Progenitor cell of endocrine pancreas (in vitro differentiated cells): Measurements from ENCODE around the gene THAP6. TPM values are rescaled to one million over a fixed set of nuclear protein-coding genes. Genes with fewer than 3 reads are reported as not detected.
"Not testable (repeated sequence)": the region's sequence is repeated elsewhere in the genome, so short reads cannot be mapped to it uniquely, and the experiment has no call there.

ENCODE experiments used
- DNase-seq: peaks from one replicate; pipeline ENCODE4 v3.0.0; 2021; ENCODE audit warnings: low spot score; ENCODE audit not compliant: unreplicated experiment
- H3K27ac Mint-ChIP-seq: 2 replicates; pipeline ENCODE4 v1.8.0; 2021; ENCODE audit warnings: mild to moderate bottlenecking, moderate library complexity, mixed read lengths
- H3K27me3 Mint-ChIP-seq: 2 replicates; pipeline ENCODE4 v1.8.0; 2021; ENCODE audit warnings: mixed read lengths
- H3K36me3 Mint-ChIP-seq: 2 replicates; pipeline ENCODE4 v1.8.0; 2022; ENCODE audit warnings: mixed read lengths; ENCODE audit not compliant: insufficient read depth
- H3K4me1 Mint-ChIP-seq: 2 replicates; pipeline ENCODE4 v1.8.0; 2021; ENCODE audit warnings: low read depth, mixed read lengths
- H3K4me3 Mint-ChIP-seq: 2 replicates; pipeline ENCODE4 v1.8.0; 2021; ENCODE audit warnings: low read depth, mild to moderate bottlenecking, moderate library complexity, mixed read lengths
- H3K9me3 Mint-ChIP-seq: 2 replicates; pipeline ENCODE4 v1.8.0; 2021; ENCODE audit warnings: low read depth, mixed read lengths
- total RNA-seq: library from RNA; stranded (reverse); gene quantifications from 2 replicates; pipeline ENCODE4 v1.2.1, GENCODE V29; 2021
- TF ChIP-seq, protein P1 (sequence below): fragments of 200-600 bp; sonication (generic); IDR thresholded peaks from one replicate; pipeline ENCODE4 v1.5.0; 2021; ENCODE audit warnings: antibody characterized with exemption, mild to moderate bottlenecking; ENCODE audit not compliant: unreplicated experiment

The THAP6 gene
- total RNA-seq, 1 donor from 2014 or later: 26.2 TPM

DNA sequence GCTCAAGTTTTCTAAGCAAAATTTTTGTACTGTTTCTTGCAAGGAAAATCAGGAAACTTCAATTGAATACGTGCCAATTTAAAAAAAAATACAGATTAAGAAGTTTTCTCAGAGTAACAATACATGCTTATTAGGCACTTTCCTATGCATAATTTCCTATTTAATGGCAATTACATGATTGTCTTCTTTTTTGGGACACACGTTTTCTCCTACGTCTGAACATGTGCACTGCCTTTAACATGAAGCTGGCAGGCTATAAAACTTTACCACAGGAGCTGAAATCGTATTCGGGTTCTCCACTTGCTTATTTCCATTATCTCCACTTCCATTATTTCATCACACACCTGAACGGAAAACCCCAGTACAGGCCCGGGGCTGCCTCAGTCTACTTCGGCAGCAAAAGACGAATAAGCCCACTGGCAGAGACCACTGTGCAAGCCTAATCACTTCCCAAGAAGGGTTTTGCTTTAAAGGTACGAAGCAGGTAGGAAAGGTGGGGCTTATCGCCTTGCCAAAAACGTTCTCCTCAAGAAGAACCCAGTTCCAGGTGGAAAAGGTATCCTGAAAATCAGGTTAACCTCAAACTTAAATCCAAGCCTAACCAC, 645 bp upstream of the THAP6 start:
- Mint-ChIP-seq H3K27me3 (no peaks in the 10 kb centered on the region), H3K4me3 (no peak overlapping the region), H3K27ac (peak overlapping the region; percentile 97), H3K36me3 (peaks cover 16% of the 10 kb centered on the region), H3K4me1 (peaks cover 15% of the 10 kb centered on the region), H3K9me3 (peaks cover 5% of the 10 kb centered on the region)
- DNase-seq: no peak
- TF ChIP-seq, protein P1, sequence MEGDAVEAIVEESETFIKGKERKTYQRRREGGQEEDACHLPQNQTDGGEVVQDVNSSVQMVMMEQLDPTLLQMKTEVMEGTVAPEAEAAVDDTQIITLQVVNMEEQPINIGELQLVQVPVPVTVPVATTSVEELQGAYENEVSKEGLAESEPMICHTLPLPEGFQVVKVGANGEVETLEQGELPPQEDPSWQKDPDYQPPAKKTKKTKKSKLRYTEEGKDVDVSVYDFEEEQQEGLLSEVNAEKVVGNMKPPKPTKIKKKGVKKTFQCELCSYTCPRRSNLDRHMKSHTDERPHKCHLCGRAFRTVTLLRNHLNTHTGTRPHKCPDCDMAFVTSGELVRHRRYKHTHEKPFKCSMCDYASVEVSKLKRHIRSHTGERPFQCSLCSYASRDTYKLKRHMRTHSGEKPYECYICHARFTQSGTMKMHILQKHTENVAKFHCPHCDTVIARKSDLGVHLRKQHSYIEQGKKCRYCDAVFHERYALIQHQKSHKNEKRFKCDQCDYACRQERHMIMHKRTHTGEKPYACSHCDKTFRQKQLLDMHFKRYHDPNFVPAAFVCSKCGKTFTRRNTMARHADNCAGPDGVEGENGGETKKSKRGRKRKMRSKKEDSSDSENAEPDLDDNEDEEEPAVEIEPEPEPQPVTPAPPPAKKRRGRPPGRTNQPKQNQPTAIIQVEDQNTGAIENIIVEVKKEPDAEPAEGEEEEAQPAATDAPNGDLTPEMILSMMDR: no peak

DNA sequence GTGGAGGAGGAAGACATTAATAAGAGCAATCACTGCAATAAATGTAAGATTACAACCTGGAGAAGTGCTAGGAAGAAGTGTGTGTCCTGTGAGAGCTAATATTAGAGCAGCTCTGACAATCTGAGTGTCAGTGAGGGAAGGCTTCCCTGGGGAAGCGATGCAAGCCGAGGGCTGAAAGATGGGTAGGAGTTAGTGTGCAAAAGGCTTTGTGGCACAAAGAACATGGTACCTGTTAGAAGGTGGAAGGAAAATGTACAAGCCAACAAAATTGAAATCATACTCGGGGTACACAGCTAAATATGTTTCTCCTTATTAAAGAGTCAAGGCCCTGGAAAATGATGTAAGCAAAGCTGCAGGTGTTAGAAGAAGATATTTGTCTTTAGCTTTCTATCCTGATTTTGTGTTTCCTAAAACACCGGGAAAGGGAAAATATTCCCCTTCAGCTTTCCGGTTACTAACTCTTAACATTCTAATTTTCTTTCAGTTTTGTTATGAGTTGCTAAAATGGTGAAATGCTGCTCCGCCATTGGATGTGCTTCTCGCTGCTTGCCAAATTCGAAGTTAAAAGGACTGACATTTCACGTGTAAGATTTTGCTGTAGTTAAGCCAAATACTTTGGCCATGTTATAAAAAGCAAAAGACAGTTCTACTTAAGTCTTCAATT, 808 bp downstream of the THAP6 start:
- Mint-ChIP-seq H3K9me3 (peaks cover 4% of the 10 kb centered on the region), H3K27me3 (no peaks in the 10 kb centered on the region), H3K36me3 (peaks cover 23% of the 10 kb centered on the region), H3K27ac (peak overlapping the region; percentile 97), H3K4me1 (peaks cover 10% of the 10 kb centered on the region), H3K4me3 (no peak overlapping the region)
- TF ChIP-seq, protein P1: no peak
- DNase-seq: no peak

DNA sequence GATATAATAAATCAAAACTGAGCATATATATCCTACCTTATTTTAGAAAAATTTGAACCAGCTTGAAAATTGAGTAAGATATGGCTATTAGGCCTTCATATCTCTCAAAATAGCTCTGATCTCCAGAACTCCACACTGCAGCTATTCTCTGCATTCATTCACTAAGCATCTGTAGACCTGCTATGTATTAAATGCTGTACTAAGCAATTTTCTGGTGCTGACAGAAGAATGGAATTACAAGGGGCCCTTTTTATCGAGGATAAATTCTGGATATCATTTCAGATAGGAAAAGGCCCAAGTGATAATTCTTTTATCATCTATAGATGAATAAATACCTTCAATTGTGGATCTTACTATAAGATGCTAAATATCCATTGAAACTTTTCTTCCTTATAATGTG, 1.9 kb downstream of the THAP6 start:
- Mint-ChIP-seq H3K27me3 (no peaks in the 10 kb centered on the region), H3K9me3 (peaks cover 2% of the 10 kb centered on the region), H3K4me3 (no peak overlapping the region), H3K27ac (no peak overlapping the region), H3K36me3 (peaks cover 23% of the 10 kb centered on the region), H3K4me1 (peaks cover 10% of the 10 kb centered on the region)
- DNase-seq: no peak
- TF ChIP-seq, protein P1: no peak

DNA sequence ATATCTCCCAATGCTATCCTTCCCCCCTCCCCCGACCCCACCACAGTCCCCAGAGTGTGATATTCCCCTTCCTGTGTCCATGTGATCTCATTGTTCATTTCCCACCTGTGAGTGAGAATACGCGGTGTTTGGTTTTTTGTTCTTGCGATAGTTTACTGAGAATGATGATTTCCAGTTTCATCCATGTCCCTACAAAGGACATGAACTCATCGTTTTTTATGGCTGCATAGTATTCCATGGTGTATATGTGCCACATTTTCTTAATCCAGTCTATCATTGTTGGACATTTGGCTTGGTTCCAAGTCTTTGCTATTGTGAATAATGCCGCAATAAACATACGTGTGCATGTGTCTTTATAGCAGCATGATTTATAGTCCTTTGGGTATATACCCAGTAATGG, 5.2 kb downstream of the THAP6 start:
- not testable (repeated sequence) for H3K4me1 Mint-ChIP-seq

DNA sequence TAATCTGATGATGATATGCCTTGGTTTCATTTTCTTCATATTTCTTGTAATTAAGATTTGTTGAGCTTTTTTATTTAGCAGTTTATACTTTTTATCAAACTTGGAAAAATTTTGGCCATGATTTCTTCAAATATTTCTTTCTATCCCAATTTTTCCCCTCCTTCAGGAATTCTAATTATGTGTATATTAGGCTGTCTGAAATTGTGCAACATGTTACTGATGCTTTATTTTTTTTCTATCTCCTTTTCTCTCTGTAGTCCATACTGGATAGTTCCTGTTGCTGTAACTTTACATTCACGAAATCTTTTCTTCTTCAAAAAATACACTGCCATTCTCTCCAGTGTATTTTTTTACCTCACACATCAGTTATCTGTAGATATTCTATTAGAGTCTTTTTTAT, 10.8 kb downstream of the THAP6 start:
- Mint-ChIP-seq H3K36me3 (peaks cover 25% of the 10 kb centered on the region), H3K4me1 (no peaks in the 10 kb centered on the region), H3K27me3 (no peaks in the 10 kb centered on the region), H3K9me3 (no peaks in the 10 kb centered on the region), H3K27ac (no peak overlapping the region), H3K4me3 (no peak overlapping the region)
- TF ChIP-seq, protein P1: no peak
- DNase-seq: no peak

More for the DNA sequence above, 5.2 kb downstream of the THAP6 start:
- not testable (repeated sequence) for DNase-seq, H3K27ac Mint-ChIP-seq, H3K4me3 Mint-ChIP-seq, H3K27me3 Mint-ChIP-seq, H3K9me3 Mint-ChIP-seq
- H3K36me3 Mint-ChIP-seq: peaks cover 28% of the 10 kb centered on the region

DNA sequence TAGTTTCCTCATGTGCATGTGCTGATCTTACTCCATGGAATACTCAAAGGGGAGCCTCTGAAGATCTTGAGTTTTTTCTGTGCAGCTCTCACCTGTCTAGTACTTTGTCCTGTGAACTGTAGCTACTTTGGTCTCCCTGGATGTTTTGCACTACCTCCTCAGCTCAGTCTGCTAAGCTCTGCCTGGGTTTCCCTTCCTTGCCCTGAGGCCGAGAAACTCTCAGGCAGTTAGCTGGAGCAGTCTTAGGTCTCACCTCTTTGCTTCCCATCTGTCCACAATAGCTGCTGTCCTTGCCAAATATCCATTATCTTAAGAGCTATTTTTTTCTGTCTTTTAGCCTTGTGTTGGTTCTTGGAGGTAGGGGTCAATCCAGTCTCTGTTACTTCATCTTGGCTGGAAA, 11.6 kb downstream of the THAP6 start:
- Mint-ChIP-seq H3K4me3 (no peak overlapping the region), H3K9me3 (peaks cover 6% of the 10 kb centered on the region), H3K36me3 (peaks cover 30% of the 10 kb centered on the region), H3K4me1 (no peaks in the 10 kb centered on the region), H3K27ac (no peak overlapping the region), H3K27me3 (no peaks in the 10 kb centered on the region)
- TF ChIP-seq, protein P1: no peak
- no peak for DNase-seq
